Motor neuron (in vitro differentiated cells): ENCODE results near the gene GDF3. TPM values are rescaled to one million over a fixed set of nuclear protein-coding genes. Genes with fewer than 3 reads are reported as not detected.
"Not testable (repeated sequence)": the region's sequence is repeated elsewhere in the genome, so short reads cannot be mapped to it uniquely, and the experiment has no call there.

Experiments
- ATAC-seq, 8 experiments: fragments of 200-7000 bp; cut with Tn5 transposase; replicated peaks in 6 of 8; 2 replicates each; pipeline ENCODE4 v1.8.0; 2021; ENCODE audit warnings: mild to moderate bottlenecking in 8 of 8, moderate library complexity in 8 of 8
- H3K27ac ChIP-seq, 2 donors: fragments of 250-450 bp; sonication (Bioruptor Pico); 2 replicates each; pipeline ENCODE4 v1.9.0; 2021; ENCODE audit warnings: antibody characterized with exemption in 2 of 2, mild to moderate bottlenecking in 2 of 2, moderate library complexity in 1 of 2
- H3K4me1 ChIP-seq, 2 donors: fragments of 250-450 bp; sonication (Bioruptor Pico); replicated peaks in 1 of 2; 2 replicates each; pipeline ENCODE4 v1.6.1; 2021; ENCODE audit warnings: antibody characterized with exemption in 2 of 2, mild to moderate bottlenecking in 2 of 2, moderate library complexity in 1 of 2
- H3K4me3 ChIP-seq, 5 donors: fragments of 250-450 bp; sonication (Bioruptor Pico); 2 replicates each; pipeline ENCODE4 v1.9.0; 2021; ENCODE audit warnings: antibody characterized with exemption in 5 of 5, mild to moderate bottlenecking in 5 of 5, moderate library complexity in 4 of 5
- WGBS, 10 experiments: fragments of 450-650 bp; shearing (Covaris generic); methylation state at CpG; one replicate each; pipeline ENCODE4 v1.0.0; 2022; 5-methylcytosine and 5-hydroxymethylcytosine counted together
- in situ Hi-C, 9 experiments: fragments of 400-800 bp; cut with MboI; loops; one replicate each; pipeline ENCODE4 v1.15.0; 2021; ENCODE audit warnings: low sequenced_read_pairs in 9 of 9, low pct_unique_long_range_greater_than_20kb in 2 of 9; ENCODE audit not compliant: unreplicated experiment in 9 of 9
- total RNA-seq, 8 experiments: library from RNA; unstranded; fragments of 300-600 nt; gene quantifications; 2 replicates each; pipeline versions ENCODE4 v1.2.3 to v1.2.4, GENCODE V29; 2022

Gene GDF3
- total RNA-seq, 8 experiments from 2014 or later: 0.21 to 49.4 (median 30.7) TPM; not detected in 3

DNA sequence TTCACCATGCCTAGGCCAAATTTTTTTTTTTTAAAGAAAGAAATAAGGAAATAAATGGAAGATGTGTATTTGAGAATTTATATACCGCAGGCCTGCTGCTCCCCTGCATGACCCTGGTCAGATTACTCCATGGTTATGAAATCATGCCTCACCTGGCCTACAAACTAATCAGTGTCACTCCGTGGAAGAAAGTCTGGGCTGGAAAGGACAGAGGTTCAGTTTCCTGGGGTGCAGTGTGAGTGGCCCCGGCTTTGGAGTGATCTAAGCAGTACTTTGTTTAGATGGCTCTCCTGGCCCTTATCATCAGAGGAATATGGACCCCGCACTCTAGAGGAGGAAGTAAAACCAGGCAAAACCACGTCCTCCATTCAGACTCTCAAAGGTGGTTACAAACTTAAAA lies 39.5 kb downstream of the GDF3 start:
- WGBS, 10 experiments: 0 to 100% (median 77%) methylated on average over 1 to 5 of the region's 5 CpGs; no CpG with 5 or more reads in 1 of the 10 experiments
- no peak for ATAC-seq
- H3K4me1 ChIP-seq: no peaks in the 10 kb centered on the region
- no peak overlapping the region for H3K27ac ChIP-seq
- H3K4me3 ChIP-seq: no peak overlapping the region
- in situ Hi-C loops: no loop called here

DNA sequence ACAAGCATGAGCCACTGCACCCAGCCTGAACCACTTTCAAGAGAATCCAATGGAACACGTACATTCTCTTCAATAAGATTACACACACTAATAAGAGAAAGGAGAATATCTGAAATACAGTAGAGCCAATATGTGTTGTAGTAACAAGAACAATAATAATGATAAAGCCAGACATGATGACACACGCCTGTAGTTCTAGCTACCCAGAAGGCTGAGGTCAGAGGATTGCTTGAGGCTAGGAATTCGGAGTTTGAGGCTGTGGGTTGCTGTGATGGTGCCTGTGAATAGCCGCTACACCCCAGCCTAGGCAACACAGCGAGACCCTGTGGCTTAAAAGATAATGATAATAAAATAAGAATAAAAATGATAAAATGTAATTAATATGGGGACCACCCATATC lies 45.5 kb downstream of the GDF3 start:
- in situ Hi-C loops: no loop called here
- ATAC-seq: no peak
- no peak overlapping the region for H3K27ac ChIP-seq
- no peak overlapping the region for H3K4me3 ChIP-seq
- no peaks in the 10 kb centered on the region for H3K4me1 ChIP-seq
- 41 to 100% (median 90%) methylated on average over 1 to 5 of the region's 5 CpGs; no CpG with 5 or more reads in 2 of the 10 experiments for whole genome bisulfite sequencing, 10 experiments

DNA sequence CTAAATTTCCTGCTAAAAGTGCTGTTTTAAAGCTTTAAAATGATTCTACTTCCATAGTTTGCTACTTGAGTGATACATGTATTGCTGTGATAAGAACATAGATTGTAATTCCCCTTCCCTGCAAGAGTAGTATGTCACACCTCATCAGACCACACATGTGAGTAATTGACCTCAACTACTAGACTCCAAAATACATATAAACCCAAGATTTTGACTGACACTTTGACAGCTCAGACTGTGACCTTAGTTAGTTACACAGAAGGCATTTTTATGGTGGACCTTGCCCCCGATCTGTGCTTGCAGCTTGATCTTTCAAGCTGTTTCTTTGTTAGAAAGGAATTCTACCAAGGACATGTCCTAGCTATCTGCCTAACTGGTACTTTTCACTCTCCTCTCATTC lies 48.5 kb downstream of the GDF3 start:
- in situ Hi-C loops: loop anchor here in 8 of 9 experiments (25.0 kb wide), 1 partner anchor 435 kb away; no protein-coding TSS in a partner anchor
- H3K4me3 ChIP-seq: no peak overlapping the region
- no peaks in the 10 kb centered on the region for H3K4me1 ChIP-seq
- no peak overlapping the region for H3K27ac ChIP-seq
- 0 to 20% (median 0%) methylated on average over 1 of the region's 1 CpG; no CpG with 5 or more reads in 4 of the 10 experiments for WGBS, 10 experiments
- no peak for ATAC-seq

- Histone ChIP-seq H3K4me1 (no peaks in the 10 kb centered on the region), H3K4me3 (no peak overlapping the region), H3K27ac (no peak overlapping the region)
- 0 to 100% (median 81%) methylated on average over 1 to 3 of the region's 3 CpGs; no CpG with 5 or more reads in 2 of the 10 experiments for WGBS, 10 experiments
- in situ Hi-C loops: loop anchor here in 8 of 9 experiments (25.0 kb wide), 1 partner anchor 434 kb away; no protein-coding TSS in a partner anchor
- ATAC-seq: no peak
These were observed 49.4 kb downstream of the GDF3 start for GRCh38 chr12:7646178-7646475.

GRCh38 chr12:7645395-7646177 lies 50.0 kb downstream of the GDF3 start:
- Histone ChIP-seq H3K4me3 (no peak overlapping the region), H3K4me1 (no peaks in the 10 kb centered on the region), H3K27ac (no peak overlapping the region)
- in situ Hi-C loops: loop anchor here in 8 of 9 experiments (25.0 kb wide), 1 partner anchor 433 kb away; no protein-coding TSS in a partner anchor
- ATAC-seq: no peak
- WGBS, 10 experiments: 0 to 75% (median 32%) methylated on average over 2 to 8 of the region's 8 CpGs

GRCh38 chr12:7642876-7643309 lies 52.7 kb downstream of the GDF3 start:
- Histone ChIP-seq H3K27ac (no peak overlapping the region), H3K4me1 (peaks cover 2 to 4% of the 10 kb centered on the region in 2 donors), H3K4me3 (no peak overlapping the region)
- ATAC-seq: no peak
- in situ Hi-C loops: loop anchor here in 8 of 9 experiments (25.0 kb wide), 1 partner anchor 431 kb away; no protein-coding TSS in a partner anchor
- 0 to 88% (median 63%) methylated on average over 1 to 7 of the region's 8 CpGs; no CpG with 5 or more reads in 2 of the 10 experiments for WGBS, 10 experiments

- Histone ChIP-seq H3K4me3 (no peak overlapping the region), H3K27ac (no peak overlapping the region), H3K4me1 (peaks cover 2 to 6% of the 10 kb centered on the region in 2 donors)
- WGBS, 10 experiments: 50 to 80% (median 50%) methylated on average over 1 of the region's 1 CpG; no CpG with 5 or more reads in 7 of the 10 experiments
- in situ Hi-C loops: loop anchor here in 8 of 9 experiments (25.0 kb wide), 1 partner anchor 430 kb away; no protein-coding TSS in a partner anchor
- ATAC-seq: no peak
These were observed 53.3 kb downstream of the GDF3 start for GRCh38 chr12:7642287-7642686.

- WGBS, 10 experiments: 40 to 100% (median 90%) methylated on average over 1 to 14 of the region's 40 CpGs; no CpG with 5 or more reads in 4 of the 10 experiments
- H3K27ac ChIP-seq, ATAC-seq, H3K4me1 ChIP-seq, H3K4me3 ChIP-seq: not testable (repeated sequence)
- in situ Hi-C loops: loop anchor here in 8 of 9 experiments (25.0 kb wide), 1 partner anchor 428 kb away; no protein-coding TSS in a partner anchor
These were observed 55.2 kb downstream of the GDF3 start for GRCh38 chr12:7640123-7640995.

Other genes starting within 250 kb of the GDF3 start
- gene CD163, start 192.0 kb downstream of the GDF3 start, total RNA-seq: 10 to 100 TPM in 1 of 8 experiments, under 1 TPM in 7; under 0.01 to 87.7 (median 0.56) TPM
- gene APOBEC1, start 29.9 kb downstream of the GDF3 start, total RNA-seq: not detected
- gene DPPA3, start 15.7 kb upstream of the GDF3 start, total RNA-seq: under 1 TPM in 2 of 8 experiments, not detected in 6; 0.21 to 0.33 TPM
- gene CLEC4C, start 51.6 kb upstream of the GDF3 start, total RNA-seq: under 1 TPM in 2 of 8 experiments, not detected in 6; 0.24 to 0.41 TPM
- 1 to 10 TPM in 1 of 8 experiments, under 1 TPM in 1, not detected in 6; 0.38 to 1.2 TPM for gene NANOGNB, start 69.4 kb upstream of the GDF3 start, total RNA-seq
- 1 to 10 TPM in 2 of 8 experiments, under 1 TPM in 5, not detected in 1; 0.14 to 1.3 (median 0.57) TPM for gene NANOG, start 93.6 kb upstream of the GDF3 start, total RNA-seq
- gene SLC2A14, start 177.1 kb upstream of the GDF3 start, total RNA-seq: 1 to 10 TPM in 1 of 8 experiments, under 1 TPM in 4, not detected in 3; 0.55 to 1.7 (median 0.91) TPM
- 100 to 1,000 TPM in 2 of 8 experiments, 10 to 100 TPM in 6; 10.3 to 110 (median 54.6) TPM for gene SLC2A3, start 240.4 kb upstream of the GDF3 start, total RNA-seq